Inflammatory macrophage treated with lipopolysaccharide for 1 hour (primary cell): ENCODE measurements around the gene FOXN1.
A peak's percentile ranks its signal among the peaks of the same experiment; 100 is the strongest.

Experiments used
- DNase-seq, 2 donors: peaks; one replicate each; pipeline ENCODE4 v3.0.0-alpha.2; 2020 to 2022

FOXN1 gene

DNA sequence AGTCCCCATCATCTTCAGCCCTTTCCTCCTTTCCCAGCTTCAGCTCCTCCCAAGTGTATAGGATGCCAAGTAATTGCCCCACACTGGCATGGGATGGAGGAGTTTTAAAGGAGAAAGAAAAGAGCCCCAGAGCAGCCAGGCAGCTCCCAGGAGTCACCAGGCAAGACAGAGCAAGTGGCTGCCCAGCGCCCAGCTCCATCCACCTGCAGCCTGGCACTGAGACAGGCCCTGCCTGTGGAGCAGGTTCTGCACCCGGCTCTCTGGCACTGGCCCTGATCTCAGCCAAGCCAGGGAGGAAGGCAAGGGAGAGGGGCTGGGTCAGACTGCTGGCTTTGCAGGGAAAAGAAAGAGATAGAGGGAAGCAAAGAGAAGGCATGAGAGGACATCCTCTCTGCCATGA, 21.7 kb downstream of the FOXN1 start:
- no peak for DNase-seq

DNA sequence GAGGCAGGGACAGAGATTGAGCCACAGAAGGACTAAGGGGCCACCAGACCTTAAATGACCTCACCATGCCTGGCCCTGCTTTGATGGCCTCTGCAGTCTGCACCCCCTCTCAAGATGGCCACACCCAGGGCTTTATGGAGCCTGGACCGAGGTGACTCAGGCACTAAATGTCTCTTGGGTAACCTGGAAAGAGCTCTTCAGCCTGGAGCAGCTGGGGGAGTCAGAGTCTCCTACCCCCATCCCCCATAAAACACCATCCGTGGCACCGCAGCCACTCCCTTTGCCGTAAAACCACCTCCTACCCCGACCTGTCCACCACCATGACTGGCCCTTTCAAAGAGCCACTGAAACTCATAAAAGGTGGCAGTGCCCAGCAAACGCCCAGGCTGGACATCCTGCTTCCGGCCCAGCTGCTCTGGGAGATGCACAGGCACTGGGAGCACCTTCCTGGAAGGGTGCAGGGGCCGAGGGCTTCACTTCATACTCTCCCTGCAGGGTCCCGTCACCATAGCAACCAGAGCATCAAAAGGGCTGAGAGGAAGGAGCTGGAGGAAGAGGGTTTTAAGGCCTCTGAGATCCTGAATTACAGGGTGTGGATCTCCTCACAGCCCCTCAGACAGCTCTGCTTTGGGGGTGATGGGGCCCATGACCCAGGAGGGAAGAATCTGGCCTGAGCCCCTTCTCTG, 22.3 kb downstream of the FOXN1 start:
- DNase-seq, result no peak

DNA sequence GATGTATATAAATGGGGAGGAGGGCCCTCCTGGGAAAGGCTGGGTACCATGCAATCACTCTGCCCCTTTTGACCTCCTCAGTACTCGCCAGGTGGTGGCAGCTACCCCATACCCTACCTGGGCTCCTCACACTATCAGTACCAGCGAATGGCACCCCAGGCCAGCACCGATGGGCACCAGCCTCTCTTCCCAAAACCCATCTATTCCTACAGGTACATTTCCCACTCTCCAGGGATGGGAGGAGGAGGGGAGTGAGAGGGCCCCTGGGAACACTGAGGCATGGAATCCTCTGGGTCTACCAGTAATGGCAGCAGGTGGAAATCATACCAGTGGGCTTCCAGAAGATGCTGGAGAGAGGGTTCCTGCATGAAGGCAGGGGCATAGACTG, 22.9 kb downstream of the FOXN1 start:
- DNase-seq, result no peak

DNA sequence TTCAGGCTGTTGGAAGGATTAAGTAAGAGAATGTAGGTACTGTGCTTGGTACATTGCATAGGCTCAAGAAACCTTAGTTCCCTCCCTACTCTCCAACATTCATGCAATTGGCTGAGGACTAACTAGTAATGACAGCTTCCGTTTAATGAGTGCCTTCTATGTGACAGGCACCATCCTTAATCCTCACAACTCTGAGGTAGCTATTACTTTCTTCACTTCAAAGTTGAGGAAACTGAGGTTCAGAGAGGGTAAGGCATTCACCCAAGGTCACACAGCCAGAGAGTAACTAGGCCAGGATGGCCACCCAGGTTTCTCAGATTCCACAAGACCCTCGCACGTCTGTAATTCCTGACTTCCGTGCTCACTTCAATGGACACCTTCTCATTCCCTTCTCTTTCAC, 24.1 kb downstream of the FOXN1 start:
- no peak for DNase-seq

DNA sequence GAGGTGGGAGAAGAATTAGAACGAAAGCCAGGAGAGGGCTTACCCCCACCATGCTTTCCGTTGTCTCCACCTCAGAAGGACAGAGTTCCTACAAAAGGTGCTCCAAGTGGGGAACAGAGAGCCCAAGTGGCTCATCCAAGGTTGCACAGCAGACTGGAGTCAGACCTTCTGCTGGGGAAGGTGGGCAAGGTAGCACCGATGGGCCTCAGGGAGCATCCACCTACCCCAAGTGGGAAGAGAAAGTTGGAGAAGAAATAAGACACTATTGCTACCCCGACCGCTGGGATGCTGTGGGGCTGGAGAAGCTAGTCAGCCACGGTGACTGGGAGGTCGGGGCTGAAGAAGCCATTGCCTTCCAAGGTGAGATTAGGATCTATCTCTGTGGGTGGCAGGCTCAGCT, 24.8 kb downstream of the FOXN1 start:
- DNase-seq, result no peak

DNA sequence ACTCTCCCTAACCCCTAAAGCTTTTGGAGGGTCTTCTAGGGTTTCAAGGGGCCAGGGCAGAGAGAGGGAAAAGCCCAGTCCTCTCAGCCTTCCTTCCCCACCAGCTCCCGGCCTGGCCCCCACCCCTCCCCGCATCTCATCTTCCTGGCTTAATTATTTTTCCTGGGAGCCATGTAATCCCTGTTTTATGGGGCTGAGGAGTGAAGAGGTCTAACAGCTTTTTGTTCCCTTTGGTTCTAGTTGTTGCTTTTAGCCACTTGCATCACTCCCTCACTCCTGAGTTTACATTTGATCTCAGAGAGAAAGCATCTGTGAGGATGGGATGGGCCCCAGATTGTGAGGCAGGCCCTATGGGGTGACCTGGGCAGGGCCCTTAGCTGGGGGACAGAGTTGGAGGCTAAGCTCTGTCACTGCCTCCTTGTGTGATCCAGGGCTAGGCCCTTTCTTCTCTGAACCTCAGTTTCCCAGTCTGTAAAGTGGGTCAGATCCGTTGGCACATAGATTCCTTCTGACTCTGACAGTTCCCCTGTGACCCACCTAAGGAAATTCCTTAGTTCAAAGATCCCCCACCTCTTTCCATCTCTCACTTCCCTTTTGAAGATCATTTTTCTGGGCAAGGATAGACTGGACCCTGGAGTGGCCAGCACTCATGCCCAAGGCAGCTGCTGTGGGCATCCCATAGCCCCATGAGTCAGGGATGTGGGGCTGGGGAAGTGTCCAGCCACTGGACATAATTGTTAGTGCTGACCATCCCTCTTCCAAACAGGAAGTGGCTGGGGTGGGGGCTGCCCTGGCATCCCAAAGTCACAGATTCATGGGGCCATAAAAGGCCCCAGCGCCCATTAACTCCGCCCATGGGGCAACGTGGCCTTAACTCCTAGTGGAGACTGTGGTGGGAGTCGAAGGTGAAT, 26.2 kb downstream of the FOXN1 start:
- DNase-seq, result no peak

DNA sequence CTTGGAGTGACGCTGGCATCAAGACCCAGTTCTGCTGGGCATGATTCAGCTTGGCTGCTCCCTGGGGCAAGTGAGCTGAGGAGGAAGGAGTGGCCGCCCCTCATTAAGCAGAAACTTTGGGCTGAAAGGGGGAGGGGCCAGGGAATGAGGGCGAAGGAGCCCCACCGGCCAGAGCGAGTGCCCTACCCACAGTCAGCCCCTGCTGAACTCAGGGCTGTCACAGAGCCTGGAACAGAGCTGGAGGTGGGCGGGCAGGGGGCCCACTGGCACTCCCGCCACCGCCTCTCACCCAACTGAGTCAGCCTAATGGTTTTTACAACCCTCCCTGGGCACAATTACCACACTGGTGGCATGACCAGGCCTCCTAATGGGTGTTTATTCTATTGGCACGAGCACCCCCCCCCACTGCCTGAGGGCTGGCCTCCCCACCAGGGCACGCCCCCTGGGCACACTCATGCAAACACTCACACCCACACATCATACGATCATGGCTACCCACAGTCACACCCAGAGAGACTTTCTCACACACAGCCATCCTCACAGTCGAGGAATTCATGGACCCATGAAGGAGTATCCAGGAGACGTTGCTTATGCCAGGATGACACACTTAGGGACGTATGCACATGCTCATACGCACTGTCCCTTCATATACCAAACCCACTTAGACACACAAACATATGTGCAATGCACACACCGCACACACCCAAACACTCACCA, 27.1 kb downstream of the FOXN1 start:
- no peak for DNase-seq

DNA sequence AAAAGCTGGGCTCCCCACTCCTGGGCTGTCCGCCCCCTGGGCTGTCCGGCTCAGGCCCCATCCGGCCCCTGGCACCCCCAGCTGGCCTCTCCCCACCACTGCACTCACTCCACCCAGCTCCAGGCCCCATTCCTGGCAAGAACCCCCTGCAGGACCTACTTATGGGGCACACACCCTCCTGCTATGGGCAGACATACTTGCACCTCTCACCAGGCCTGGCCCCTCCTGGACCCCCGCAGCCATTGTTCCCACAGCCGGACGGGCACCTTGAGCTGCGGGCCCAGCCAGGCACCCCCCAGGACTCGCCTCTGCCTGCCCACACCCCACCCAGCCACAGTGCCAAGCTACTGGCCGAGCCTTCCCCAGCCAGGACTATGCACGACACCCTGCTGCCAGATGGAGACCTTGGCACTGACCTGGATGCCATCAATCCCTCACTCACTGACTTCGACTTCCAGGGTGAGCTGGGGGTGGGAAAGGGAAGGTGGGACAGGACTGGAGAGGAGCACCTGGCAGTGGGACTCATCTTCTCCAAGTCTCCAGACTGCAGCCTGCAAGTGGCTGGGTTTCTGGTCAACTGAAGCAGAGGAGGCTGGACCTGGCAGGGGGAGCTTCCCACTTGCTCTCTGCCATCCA, 28.7 kb downstream of the FOXN1 start:
- DNase-seq, result no peak

DNA sequence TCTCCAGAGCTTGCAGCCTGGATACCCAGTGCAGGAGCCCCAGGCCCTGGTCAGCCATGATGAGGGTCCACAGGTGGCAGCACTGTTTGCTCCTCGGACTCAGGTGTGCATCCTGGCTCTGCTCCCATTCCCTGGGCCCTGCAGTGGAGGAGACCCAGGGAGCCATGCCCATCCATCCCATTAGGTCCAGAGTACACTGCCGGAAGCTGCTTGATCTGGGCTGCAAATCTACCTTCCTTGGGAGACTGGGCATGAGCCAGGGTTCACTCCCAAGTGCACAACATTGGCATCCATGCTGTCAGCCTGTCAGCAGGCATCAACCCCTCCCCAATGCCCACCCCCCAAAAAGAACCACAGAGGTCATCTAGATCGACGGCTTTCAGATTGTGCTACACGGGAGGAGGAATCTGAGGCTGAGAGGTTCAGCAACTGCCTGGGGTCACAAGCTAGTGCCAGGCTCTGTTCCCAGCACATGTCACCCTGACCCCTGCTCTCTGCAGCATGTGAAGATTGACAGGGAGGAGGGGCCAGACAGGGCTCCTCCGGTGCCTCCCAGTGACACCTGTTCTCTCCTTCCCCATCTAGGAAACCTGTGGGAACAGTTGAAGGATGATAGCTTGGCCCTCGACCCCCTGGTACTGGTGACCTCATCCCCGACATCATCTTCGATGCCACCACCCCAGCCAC, 30.5 kb downstream of the FOXN1 start:
- DNase-seq, result no peak

DNA sequence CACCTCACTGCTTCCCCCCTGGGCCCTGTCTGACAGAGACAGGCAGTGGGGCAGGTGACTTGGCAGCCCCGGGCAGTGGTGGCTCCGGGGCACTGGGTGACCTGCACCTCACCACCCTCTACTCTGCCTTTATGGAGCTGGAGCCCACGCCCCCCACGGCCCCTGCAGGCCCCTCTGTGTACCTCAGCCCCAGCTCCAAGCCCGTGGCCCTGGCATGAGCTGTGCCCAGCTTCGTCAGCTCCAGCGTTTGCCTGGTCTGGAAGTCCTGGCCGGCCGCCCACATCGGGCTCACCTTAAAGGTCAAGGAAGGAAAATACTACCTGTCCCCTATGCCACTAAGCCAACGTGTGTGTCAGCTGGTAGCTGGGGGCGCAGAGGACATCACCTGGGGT, 31.1 kb downstream of the FOXN1 start:
- DNase-seq, result no peak

DNA sequence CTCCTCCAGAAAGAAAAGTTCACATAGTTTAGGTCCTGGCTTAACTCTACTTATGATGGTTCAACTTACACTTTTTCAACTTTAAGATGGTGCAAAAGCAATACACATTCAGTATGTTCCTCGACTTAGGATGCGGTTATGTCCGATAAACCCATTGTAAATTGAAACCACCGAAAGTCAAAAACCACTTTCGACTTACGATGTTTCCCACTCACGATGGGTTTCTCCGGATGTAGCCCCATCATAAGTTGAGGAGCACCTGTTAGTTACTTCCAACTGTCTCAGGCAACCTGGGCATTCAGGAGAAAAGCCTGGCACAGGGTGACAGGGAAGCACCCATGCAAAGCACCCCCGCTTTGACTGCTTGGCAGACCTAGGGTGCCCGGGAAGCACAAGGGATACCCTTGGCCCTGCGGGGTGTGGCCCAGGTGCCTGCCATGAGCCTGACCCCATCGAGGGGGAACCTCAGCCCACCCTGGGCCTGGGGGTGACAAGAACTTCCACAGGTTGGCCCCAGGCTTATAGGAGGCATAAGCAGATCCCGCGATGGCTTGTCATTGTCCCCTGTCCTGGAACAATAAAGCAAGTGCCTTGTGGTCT, 32.2 kb downstream of the FOXN1 start:
- DNase-seq, result no peak

DNA sequence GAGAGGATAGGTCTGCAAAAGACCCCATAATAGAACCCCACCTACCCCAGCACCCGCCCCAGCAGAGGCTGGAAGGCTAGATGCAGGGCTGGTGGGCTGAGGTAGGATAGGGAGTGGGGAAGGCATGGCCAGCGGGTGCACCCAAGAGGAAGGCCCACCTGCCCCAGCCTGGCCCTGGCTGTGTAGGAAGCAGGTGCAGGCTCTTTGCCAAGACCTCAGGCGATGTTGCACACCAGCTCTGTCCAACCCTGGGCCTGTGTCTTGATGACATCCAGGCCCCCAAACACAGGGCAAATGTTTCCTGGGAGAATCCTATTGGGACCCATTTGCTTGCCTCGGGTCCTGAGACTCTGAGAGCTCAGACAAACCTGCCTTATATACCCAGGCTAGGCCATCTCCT, 34.1 kb downstream of the FOXN1 start:
- DNase-seq, result no peak

DNA sequence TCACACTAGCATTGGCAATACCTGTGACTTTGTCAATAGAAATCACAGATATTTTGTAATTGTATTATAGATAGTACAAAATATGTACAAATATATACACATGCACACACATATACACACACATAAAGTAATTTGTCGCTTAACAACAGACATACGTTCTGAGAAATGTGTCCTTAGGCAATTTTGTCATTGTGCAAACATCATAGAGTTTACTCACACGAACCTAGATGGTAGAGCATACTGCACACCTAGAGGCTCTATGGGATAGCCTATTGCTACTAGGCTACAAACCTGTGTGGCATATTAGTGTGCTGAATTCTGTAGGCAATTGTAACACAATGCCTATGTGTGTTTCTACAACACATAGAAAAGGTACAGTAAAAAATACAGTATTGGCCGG, 35.3 kb downstream of the FOXN1 start:
- DNase-seq, result no peak

DNA sequence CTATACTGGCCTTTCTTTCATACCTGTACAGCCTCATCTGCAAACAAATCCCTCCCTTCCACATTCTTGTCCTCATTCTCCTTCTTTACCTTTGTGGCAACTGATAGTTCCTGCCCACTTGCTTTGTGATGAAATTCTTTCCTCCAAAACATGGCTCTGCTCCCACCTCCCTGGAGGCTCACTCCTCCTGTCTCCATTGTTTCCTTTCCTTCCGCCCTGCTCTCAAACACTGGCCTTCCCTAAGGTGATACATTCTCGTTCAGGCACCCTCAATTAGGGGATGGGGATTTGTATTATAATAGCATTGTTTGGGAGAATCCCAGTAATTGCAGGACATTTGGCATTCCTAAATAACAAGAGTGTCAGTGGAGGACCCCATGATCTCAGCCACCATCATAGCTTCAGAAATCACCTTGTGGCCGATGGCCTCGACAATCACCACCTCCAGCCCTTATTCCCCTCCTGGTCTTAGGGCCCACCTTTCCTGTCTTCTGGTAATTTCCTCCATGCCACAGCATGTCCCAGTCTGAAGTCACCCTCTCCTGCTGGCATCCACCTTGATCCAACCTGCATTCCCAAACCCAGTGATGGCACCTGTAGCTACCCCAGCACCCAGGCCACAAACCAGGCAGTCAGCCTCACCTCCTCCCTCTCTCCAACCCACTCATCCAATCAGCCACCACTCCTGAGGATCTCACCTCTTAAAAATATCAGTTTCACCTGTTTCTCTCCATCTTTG, 38.4 kb downstream of the FOXN1 start:
- no peak for DNase-seq

DNA sequence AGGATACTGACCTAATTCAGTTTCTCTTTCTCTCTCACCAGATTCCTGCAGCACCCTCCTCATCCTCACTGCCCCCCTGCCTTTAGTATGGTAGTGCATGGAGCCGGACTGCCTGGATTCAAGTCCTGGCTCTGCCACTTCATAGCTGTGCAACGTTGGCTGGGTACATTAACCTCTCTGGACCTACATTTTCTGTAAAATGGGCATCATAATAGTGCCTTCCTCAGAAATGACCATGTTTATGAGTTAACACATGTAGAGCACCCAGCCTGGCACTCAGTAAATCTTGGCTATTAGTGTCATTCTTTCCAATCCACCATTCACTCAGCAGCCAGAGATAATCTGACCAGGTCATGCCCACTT, 39.0 kb downstream of the FOXN1 start:
- DNase-seq, result no peak

DNA sequence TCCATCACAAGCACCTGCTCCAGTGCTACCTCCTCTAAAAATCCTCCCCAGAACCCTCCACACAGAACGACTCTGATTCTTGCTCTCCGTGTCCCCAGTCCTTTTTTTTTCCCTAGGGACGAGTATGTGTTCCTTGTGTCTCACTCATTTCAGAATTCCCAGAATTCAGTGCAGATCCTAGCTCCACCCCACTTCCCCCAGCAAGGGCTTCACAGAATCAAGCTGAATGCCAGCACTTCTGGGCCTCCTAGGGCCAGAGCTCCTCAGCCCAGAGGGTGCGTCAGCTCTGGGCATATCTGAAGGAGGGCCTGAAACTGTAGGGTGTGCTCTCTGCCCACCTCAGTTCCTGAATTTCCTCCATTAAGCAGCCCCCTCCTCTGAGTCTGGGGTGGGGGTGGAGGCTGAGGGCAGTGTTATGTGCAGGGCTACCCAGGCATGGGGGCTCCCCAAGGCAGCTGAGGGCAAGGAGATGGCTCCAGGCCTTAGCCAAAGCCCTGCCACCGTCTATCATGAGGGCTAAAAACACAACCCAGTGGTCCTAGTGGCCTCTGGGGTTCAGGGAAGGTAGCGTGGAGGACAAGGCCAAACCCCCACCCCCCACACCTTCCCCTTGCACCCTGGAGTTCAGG, 39.8 kb downstream of the FOXN1 start:
- DNase-seq, result no peak

DNA sequence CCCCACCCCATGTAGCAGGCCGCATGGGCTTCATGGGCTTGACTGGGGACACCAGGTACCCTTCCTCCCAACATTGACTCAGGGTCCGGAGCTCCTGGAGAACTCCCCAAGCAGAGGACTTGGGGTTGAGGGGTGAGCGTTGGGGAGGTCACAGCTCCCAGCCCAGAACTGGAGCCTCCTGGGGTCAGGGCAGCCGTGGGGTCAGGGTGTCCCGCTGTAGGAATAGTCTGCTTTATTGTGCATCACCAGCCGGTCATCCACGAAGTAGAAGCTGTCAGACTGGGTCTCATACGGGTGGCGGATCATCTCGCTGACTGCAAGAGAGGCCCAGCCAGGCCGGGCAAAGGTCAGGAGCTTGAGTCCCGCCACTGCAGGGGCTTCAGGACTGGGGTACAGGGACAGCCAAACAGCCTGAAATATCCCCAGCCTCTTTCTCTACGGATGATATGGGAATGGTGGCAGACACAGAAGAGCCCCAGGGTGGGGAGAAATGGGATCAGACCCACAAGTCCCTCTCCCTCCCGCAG, 41.0 kb downstream of the FOXN1 start:
- no peak for DNase-seq

DNA sequence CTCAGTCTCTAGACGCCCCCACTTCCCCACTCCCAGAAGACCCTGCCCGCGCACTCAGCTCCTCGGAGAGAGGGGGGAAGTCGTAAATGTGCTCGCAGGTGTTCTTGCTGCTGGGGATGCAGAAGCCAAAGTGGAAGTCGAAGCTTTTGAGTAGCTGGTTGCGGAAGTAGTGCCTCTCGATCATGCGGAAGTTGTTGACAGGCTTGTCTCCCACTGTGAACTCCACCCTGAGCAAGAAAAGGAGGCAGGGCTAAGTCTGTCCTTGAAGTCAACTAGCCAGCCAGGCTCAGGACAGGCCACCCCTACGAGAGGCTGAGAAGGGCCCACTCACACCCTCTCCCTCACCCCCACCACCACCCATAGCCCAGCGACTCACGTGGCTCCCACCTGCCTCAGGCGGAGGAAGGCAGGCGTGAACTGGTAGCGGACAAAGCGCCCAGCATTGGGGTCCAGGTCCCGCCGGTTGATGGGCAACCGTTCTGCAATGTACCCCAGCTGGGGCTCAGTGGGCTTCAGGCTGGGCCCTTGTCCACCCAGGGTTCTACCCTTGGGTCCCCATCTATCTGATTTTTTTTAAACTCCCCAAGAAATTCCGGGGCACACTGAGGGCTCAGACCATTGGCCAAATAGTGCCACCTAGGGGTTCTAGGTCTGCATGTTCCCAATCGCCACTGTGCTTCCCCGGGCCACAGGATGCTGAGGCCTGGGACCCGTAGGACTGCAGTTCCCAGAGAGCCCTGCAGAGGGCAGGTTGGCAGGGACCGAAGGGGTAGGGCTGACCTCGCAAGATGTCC, 41.7 kb downstream of the FOXN1 start:
- DNase-seq, result peak; percentile 79 to 94

DNA sequence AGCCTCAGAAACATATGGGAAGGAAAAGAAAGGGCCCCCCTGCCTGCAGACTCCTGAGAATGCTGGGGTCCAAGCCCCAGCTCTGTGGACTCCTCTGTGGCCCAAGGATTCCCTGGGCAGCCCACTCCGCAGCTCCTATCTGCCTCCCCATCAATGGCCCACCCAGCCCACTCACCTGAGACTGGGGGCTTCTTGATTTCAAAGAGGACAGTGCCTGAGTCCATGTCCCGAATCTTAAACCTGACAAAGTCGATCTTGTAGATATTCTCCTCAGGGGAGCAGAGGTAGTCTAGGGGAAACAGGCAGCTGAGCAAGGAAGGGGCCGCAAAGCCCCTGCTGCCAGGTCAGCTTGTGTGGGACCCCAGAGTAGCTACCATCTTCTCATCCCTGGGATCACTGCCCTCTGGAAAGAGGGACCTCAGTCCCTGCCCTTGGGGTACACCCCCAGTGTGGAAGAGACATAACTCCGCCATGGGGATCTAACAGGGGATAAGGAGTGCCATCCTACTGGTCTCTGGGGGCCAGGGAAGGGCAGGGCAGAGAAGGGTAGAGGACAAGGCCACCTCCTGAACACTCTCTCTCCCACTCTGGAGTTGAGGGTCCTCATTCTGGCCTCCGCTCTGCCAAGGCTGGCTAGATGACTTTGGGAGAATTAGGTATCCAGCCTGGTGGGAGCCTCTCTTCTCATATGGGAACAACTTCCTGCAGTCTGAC, 42.4 kb downstream of the FOXN1 start:
- DNase-seq, result no peak
